HG02610 (cell line): ENCODE results near the gene MPG.

Source experiments
- ATAC-seq: cut with Tn5 transposase; IDR thresholded peaks from one replicate; pipeline ENCODE4 v1.9.1; 2021; ENCODE audit warnings: mild to moderate bottlenecking, moderate library complexity; ENCODE audit not compliant: unreplicated experiment

Gene MPG

DNA sequence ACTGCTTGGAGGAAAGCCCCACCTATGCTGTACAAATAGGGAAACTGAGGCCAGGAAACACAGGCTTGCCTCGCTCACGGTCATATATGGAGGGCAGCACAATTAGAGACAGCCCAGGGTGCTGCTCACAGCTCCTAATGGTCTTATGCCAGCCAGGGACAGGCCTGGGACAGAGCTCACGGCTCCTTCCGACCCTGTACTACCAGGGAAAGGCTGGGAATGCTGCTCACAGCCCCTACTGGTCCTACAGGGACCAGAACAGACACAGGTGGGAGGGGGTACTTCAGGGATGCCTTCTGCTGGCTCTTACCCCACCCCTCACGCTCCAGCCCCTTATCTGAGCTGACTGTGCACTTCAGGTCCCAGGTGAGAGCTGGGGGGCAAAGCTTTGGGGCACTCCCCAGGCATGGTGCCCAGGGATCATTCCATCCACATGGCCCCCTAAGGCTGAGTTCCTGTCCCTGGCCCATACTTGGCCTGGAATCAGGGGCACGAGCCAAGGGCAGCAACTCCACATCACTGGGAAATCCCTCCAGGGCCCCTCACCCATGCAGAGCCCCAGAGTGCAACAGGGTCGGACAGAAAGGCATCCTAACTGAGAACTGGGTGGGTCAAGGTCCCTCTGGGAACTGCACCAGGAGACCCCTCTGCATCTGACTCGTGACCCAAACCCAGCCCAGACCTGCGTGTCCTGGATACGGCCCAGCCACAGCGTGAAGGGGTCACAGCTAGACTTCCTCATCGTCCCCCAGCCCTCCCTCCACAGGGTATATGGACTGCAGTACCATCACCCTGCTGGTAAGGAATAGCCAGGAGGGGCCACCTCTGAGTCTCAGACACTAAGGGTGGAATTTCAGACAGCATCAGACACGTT lies 11.5 kb upstream of the MPG start:
- ATAC-seq: no peak

GRCh38 chr16:67183-67791 lies 10.7 kb upstream of the MPG start:
- ATAC-seq: no peak

GRCh38 chr16:67884-68789 lies 9.9 kb upstream of the MPG start:
- ATAC-seq: no peak

DNA sequence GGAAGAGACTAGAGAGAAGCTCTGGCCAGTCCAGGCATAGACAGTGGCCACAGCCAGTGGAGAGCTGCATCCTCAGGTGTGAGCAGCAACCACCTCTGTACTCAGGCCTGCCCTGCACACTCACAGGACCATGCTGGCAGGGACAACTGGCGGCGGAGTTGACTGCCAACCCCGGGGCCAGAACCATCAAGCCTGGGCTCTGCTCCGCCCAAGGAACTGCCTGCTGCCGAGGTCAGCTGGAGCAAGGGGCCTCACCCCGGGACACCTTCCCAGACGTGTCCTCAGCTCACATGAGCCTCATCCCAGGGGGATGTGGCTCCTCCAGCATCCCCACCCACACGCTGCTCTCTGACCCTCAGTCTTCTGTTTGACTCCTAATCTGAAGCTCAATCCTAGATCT lies 8.8 kb upstream of the MPG start:
- no peak for ATAC-seq

DNA sequence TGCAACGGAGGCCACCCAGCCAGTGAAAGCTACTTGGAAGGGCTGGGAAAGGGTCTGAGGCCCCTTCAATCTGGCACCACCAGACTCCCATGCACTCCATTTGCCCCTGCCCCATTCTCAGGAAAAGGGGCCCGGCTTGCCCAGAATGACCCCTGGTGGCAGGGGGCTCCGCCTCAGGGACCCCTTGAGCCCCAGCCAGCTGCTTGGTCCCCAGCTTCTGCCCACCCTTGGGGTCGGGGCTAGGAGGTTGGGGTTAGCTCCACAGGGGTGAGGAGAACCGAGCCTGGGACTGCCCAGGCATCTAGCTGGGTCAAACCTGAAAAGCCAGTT lies 6.8 kb upstream of the MPG start:
- no peak for ATAC-seq

DNA sequence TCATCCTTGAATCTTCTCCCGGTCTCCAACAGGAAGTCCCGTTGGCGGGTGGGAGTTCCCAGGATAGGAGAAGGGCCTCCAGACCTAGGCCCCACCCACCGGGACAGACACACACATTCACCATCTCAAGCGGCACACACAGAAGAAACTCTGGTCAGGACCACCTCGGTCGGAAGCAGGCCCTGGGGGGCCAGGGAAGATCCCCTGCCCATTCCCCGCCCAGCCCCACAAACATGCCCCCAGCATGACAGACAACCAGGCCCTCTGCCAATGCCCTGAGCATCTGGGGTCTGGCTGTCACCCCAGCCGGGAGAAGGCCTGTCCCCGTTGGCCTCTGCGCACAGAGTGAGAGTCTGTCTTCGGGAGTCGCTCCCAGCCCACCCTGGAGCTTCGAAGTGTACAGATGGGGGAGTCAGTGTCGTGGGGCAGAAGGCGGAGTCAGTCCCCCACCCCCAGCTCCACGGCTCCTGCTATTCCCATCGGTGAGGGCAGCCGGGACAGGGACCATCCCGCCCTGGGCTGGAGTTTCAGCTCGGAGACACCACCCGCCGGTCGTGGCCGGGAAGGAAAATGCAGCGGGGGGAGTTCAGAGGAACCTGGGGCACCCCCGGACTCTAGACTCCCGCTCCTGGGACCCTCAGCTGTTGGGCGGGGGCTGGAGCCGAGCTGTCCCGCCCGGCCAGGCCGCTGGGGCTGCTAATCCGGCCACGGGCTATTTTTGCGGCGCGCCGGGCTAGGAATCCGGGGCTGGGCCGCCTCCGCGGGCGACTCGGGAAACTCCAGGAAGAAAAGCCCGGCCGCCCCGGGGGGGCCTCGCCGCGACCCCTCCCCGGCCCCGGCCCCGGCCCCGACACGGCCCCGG lies 6.3 kb upstream of the MPG start:
- no peak for ATAC-seq

DNA sequence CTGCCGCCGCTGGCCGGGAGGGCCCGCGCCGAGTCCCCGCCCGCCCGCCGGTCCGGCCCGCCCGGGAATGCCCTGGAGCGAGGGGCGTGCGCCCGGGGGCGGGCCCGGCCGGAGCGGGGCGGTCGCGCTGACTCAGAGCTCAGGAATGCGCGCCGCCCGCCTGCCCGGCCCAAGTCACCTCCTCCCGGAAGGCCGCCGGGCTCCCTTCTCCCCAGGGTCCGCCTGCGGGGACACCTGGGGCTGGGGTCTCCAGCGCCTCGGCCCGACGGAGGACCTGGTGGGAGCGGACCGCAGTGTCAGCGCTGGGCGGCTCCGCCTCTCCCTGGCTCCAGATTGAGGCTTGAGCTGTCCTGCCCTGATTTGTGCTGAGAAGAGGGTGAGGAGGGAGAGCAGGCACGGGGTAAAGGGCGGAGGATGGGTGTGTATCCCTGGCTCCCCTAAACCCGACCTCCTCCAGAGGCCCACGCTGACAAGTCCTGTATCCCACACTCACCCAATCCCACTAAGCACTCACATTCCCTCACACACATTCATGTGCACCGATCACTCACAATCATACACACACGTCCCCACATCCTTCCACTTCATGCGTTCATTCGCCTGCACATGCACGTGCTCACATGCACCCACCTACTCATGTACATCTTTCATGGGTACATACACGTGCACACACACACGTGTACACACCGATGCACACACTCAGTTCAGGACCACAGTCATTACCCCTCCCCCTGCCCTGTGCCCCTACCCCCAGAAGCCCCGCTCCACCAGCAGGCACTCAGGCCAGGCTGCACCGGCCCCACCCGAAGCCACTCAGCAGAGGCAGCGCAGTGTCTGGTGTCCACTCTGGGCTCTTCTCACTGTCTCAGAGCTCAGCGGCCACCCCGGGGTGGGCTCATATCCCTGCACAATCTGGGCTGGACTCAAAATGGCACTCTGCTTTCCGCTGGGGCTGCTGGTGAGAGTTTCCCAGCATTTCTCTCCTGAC lies 5.2 kb upstream of the MPG start, which contains the start of gene RHBDF1:
Gene RHBDF1, minus strand, starts transcription at position 71 of the 988 bp plus-strand sequence. CDS start 7,616 bp downstream, outside the sequence.
- ATAC-seq: no peak

- ATAC-seq: no peak
These were observed 3.8 kb upstream of the MPG start for GRCh38 chr16:74051-74746.

DNA sequence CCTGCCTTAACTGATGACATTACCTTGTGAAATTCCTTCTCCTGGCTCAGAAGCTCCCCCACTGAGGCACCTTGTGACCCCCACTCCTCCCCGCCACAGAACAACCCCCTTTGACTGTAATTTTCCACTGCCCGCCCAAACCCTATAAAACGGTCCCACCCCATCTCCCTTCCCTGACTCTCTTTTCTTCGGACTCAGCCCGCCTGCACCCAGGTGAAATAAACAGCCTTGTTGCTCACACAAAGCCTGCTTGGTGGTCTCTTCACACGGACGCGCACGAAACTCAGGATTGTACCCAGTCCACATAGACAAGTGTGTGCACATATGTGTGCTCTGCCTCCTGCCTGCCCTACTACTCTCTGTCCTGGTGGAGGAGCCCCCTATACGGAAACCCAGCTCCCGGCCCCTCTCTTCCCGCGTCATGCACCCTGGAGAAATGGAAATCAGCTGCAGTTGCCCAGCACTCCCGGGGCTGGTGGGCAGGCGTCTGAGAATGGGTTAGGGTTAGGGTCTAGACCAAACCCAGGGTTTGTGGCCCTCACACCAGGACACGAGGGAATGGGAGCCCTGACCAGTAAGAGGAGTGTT lies 3.2 kb upstream of the MPG start:
- no peak for ATAC-seq

- no peak for ATAC-seq
These were observed 2.2 kb upstream of the MPG start for GRCh38 chr16:75580-76501.

DNA sequence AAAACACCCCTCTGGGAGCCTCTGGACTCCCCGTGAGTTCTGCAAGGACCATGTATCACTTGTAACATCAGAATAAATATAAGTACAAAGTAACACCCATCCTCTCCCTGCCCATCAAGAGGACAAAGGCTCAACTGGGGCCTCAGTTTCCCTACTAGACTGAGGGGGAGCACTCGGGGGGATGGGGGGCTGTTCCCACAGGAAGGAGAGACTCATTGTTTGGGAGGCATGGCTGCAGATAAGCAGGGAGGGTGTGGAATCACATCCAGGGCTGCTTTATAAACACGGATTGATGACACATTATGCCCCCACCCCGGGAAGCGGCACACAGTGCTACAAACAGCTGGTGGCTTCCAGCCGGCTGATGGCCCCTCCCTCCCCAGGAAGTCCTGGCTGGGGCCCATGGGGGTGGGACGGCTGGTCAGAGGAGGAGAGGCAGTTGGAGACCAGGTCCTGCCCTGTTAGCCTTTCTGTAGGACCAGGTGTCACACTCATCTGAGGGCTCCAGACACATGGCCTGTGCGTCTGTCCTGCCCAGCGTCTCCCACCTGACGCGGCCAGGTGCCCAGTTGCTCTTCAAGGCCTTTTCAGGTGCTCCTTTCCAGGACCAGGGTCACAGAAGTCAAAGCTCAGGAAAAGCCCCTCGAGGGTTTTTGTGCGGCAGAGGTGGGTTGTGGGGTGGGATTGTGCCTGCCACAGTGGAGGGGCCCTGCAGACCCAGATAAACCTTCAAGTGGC lies 1.3 kb upstream of the MPG start:
- no peak for ATAC-seq

DNA sequence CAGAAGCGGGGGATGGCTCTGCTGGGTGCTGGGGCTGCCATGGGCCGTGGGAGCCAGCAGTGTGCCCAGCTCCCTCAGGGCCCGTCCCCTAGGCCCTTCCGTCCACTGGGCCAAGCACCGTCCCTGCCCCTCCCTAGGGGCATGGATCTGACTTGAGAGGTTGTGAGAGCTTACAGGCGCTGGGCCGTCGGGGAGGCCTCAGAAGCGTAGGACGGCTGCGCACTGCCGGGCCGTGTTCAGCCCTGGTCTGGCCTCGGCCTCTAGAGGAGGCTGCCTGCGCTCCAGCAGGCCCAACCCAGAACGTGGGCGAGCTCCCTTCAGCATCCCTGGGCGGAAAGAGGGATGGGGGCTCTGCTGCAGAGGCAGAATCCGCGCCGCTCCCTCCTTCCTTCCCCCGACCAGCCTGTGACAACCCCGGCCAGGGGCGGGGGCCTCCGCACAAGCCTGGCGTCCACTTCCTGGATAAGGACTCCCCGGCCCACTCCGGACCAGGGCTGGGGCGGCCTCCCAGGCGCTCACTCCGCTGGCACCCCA lies 685 bp upstream of the MPG start:
- ATAC-seq: peak; percentile 17

- ATAC-seq: peak; percentile 11
These were observed 572 bp downstream of the MPG start for GRCh38 chr16:78444-79150.

DNA sequence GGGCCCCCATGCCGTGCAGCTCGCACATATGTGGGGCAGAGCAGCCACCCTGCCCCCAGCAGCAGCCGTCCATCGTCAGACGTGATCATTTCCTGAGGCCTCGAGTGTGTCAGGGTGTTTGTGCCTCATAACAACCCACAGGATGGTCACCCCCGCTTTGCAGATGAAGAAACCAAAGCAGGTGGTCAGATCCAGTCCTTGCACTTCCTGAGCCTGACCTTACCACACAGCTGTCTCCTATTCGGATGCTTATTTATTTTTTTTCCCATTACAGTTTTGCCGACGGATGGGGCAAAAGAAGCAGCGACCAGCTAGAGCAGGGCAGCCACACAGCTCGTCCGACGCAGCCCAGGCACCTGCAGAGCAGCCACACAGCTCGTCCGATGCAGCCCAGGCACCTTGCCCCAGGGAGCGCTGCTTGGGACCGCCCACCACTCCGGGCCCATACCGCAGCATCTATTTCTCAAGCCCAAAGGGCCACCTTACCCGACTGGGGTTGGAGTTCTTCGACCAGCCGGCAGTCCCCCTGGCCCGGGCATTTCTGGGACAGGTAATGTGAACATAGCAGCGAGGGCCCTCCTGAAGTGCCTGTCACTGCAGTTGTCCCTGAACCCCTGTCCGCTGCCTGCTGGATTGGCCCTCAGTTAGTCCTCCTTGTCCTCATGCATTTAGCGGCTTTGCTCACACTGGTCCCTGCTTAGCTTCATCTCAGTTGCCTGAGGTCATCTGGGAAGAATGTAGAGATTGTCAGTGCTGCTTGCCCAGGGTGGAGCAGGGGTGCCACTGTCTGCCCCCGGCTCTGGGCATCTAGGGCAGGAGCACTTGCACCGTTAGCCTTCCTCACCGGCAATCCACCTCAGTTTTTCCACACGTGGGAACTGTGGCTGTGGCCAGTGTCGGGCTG lies 1.4 kb downstream of the MPG start:
- no peak for ATAC-seq
